HG03571 (cell line): ENCODE measurements around the gene ARL15.
A peak's percentile ranks its signal among the peaks of the same experiment; 100 is the strongest.

Experiments
- ATAC-seq: cut with Tn5 transposase; IDR thresholded peaks from one replicate; pipeline ENCODE4 v1.9.1; 2021; ENCODE audit not compliant: unreplicated experiment

The ARL15 gene

DNA sequence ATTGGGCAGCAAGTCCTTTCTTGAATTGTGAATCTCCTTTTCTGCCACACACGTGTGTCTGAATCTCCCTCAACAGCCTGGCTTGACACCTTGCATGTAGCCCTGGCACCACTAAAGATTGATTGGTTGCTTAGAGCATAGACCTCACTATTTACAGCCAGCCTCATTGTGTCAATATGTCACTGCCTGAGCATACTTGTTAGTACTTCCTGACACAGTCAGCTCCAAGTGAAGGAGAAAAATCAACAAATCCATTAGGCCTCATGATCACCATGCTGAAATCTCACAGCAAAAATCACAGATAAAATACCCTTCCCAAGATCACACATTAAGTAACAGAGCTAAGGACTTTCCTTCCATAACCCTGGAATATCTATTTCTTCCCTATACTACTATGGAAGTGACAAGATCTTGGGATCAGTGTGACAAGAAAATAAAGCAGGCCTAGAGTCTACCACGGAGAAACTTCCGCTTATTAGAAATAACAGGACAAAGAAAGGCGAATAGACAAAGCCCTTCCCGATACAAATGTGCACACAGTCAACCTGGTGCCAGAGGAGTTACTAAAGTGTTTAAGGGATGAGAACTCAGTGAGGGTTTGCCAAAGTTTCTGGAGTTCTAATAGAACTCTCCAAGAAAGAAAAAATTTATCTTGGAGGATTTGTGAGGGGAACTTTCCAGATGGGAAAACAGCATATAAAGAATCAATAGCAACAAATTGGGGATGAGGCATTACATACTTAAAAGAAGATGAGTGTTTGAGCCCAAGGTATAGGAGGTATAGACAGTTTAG is 5.6 kb upstream of the ARL15 start:
- no peak for ATAC-seq

GRCh38 chr5:54313311-54314270 is 3.2 kb upstream of the ARL15 start:
- ATAC-seq, result no peak

DNA sequence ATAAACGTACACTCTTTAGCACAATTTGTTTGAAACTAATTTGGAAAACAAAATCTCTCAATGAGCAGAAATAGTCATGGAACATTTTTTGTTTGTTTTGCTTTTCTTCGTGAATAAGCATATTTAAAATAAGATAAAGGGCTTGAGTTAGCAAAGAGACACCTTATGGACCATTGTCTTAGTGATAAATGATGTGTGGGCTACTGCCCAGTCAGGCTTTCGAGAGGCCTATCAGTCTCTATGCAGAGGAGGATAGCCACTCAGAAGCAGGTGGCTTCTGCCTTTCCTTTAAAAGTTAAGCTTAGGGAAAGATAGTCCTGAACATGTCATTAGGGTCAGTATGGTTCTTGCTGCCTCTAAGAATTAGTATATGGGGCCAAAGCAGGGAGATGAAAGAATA is 2.1 kb upstream of the ARL15 start:
- no peak for ATAC-seq

GRCh38 chr5:54311176-54311677 is 854 bp upstream of the ARL15 start:
- no peak for ATAC-seq

DNA sequence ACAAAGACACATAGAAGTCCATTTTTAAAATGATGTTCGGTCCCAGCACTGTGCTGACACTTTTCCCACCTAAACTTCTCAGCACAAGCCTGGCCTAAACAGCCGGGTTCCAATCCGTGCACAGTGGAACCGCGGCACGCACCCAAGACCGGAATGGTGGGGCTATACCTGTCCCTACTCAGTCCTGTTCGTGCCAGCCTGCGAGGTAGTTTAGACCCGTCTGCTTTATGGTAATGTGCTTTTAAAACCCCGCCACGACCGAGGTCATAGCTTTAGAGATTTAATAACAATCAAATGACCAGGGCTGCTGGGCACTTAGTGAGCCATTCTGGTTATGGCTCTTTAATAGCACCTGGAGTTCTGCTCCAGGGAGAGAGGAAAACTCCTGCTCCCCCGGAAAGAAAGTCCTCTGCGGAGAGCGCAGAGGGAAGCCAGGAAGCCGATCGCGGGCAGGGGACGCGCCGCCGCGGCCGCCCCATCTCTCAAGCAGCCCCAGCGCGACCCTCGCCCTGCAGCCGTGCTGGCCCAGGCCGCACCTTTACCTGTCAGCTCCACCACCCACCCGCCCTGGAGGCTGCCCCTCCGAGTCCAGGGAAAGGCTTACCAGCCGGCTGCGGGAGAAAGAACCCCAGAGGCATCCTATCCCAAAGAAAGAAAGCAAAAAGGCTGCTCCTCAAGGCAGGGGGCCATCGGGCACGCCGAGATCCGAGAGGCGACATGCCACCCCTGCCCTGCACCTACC is 511 bp downstream of the ARL15 start:
- ATAC-seq, result peak; percentile 31

DNA sequence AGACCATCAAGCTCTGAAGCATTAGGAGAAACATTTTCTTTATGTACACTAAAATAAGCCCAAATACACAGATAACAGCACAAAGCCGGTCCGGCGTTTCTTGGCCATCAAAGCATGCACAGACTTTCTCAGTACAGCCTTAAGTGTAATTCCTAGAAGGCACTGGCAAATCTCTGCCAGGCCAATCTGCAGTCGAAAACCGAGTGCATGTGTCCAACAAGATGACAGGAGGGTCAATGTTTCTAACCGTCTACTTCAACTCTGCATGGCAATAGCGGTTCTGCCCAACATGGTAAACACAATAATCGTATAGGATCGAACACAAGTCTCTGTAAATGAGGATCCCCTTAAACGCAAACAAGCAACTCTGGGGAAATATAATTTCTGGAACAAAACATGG is 1.1 kb downstream of the ARL15 start:
- no peak for ATAC-seq

- ATAC-seq, result no peak
Measured at GRCh38 chr5:54307583-54307982, 2.8 kb downstream of the ARL15 start.

- ATAC-seq, result no peak
Measured at GRCh38 chr5:54306893-54307292, 3.5 kb downstream of the ARL15 start.

GRCh38 chr5:54305737-54306136 is 4.6 kb downstream of the ARL15 start:
- no peak for ATAC-seq

- ATAC-seq, result no peak
Measured at GRCh38 chr5:54304040-54304439, 6.3 kb downstream of the ARL15 start.

DNA sequence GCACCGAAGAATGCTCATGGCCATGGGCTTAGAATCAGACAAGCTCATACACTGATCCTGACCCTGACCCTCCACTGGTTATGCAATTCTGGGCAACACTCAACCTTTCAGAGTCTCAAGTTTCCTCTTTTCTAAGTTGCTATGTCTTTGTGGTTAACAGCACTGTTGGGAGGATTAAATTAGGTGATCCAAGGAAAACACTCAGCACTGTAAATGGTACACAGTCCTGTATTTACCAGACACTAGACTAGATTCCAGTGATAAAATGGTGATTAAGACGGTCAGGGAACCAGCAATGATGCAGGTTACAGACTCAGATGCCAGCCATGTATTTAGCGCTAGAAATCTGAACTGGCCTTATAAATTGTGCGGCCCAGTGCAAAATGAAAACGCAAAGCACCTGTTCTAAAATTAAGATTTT is 8.1 kb downstream of the ARL15 start:
- no peak for ATAC-seq

DNA sequence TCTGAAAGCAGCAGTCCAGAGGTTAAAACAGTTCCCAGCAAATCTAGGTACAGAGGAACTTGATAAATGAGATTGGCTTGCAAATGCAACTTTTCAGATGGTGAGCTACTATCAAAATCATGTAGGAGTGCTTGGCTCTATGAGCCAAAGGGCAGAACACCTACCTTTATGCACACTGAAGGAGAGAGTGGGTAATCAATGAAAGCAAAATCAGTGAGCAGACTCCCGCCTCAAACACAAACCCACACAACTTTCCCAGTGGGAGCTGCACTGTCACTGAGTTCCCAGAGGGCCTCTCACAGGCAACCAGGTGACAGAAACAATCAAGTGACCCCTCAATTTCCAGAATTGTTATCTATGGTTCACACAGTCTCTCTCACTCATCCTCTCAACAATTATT is 8.5 kb downstream of the ARL15 start:
- no peak for ATAC-seq

DNA sequence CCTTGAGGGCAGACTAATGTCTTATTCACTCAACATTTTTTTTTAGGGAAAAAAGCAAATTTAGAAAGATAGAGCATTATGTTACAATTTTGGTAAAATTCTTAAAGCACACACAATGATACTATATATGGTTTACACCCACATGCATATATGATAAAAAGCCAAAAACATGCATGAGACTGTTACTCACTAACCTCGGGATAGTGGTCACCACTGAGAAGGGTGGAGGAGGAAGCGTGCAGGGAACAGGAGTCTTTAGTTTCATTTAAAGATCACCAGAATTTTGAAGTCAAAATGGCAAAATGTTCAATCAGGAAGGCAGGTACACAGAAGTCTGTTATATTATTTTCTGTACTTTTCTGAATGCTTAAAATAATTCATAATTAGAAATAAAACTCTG is 9.2 kb downstream of the ARL15 start:
- ATAC-seq, result no peak

GRCh38 chr5:54298947-54299346 is 11.4 kb downstream of the ARL15 start:
- ATAC-seq, result no peak

DNA sequence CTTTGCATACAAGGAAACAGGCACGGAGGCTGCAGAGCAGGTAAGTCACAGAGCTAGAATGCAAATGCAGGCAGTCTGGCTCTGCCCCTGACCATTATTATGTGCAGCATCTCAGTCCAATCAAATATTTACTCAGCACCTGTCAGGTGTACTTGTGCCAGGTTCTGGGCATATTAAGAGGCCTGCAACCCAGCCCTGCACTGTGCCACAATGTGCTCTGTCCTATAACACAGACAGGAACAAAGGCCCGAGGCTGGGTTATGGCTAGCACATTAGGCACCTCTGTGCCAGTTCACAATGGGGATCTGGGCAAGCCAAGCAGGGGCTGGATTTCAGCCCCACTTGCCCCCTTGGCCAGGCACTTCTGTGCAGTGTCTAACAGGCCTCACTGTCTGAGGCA is 14.0 kb downstream of the ARL15 start:
- no peak for ATAC-seq

- no peak for ATAC-seq
Measured at GRCh38 chr5:54295651-54296276, 14.6 kb downstream of the ARL15 start.

DNA sequence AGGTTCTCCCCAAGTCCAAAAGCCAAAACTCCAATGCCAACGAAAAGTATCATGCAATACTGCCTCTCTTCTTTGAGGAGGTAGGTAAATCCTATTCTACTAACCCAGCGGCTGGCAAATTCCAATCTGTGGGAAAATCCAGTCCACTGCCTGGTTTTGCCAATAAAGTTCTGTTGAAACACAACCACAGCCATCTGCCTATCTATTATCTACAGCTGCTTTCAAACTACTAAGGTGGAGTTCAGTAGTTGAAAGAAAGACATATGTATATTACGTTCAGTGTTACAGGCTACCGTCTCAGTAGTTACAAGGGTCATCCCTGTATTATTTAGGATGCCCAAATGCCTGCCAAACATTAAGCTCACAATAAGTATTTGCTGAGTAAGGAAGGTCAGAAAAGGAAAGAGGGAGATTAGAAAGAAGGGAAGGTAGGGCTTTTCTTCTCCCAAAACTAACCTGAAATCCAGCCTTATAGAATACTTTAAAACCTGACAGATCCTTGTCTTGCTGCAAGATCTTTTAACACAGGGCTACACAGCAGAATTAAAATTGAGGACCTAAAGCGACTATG is 16.2 kb downstream of the ARL15 start:
- no peak for ATAC-seq

DNA sequence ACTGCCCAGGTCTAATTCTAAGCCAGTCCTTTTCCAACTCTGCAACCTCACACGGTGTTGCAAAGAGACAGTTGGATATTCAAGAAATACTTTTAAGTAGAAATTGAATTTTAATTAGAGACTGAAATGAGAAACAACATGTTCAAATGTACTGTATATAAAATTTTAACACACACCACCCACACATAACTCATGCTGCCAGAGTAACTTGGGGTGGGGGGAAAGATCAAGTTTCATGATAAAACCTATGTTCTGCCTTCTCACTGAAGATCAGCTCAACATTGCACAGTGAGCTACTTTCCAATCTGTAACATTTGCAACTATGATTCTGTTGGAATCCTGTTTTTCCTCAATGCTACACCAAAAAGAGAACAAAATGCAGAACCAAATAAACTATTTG is 17.5 kb downstream of the ARL15 start:
- ATAC-seq, result no peak

- no peak for ATAC-seq
Measured at GRCh38 chr5:54291498-54291897, 18.9 kb downstream of the ARL15 start.

- ATAC-seq, result no peak
Measured at GRCh38 chr5:54289769-54290168, 20.6 kb downstream of the ARL15 start.
